GM18858 (cell line): ENCODE results near the gene WDR46.
A peak's percentile ranks its signal among the peaks of the same experiment; 100 is the strongest.
"Not testable (repeated sequence)": the region's sequence is repeated elsewhere in the genome, so short reads cannot be mapped to it uniquely, and the experiment has no call there.

Experiments used
- ATAC-seq: cut with Tn5 transposase; IDR thresholded peaks from one replicate; pipeline ENCODE4 v1.9.1; 2021; ENCODE audit not compliant: unreplicated experiment

The WDR46 gene

GRCh38 chr6:33271117-33271467, 17.9 kb downstream of the WDR46 start:
- peak; percentile 10 for ATAC-seq

GRCh38 chr6:33264015-33264414, 25.0 kb downstream of the WDR46 start:
- ATAC-seq, result no peak

GRCh38 chr6:33262490-33262889, 26.5 kb downstream of the WDR46 start:
- ATAC-seq, result not testable (repeated sequence)

GRCh38 chr6:33259032-33259431, 30.0 kb downstream of the WDR46 start:
- no peak for ATAC-seq

- ATAC-seq, result no peak
Observed at GRCh38 chr6:33254591-33254990, 34.4 kb downstream of the WDR46 start.

GRCh38 chr6:33252759-33253158, 36.3 kb downstream of the WDR46 start:
- ATAC-seq, result no peak

GRCh38 chr6:33251395-33252012, 37.5 kb downstream of the WDR46 start:
- no peak for ATAC-seq

- no peak for ATAC-seq
Observed at GRCh38 chr6:33250731-33251130, 38.3 kb downstream of the WDR46 start.

GRCh38 chr6:33249732-33250630, 39.1 kb downstream of the WDR46 start:
- ATAC-seq, result no peak

GRCh38 chr6:33248932-33249731, 39.9 kb downstream of the WDR46 start:
- ATAC-seq, result peak; percentile 74

GRCh38 chr6:33248643-33248931, 40.5 kb downstream of the WDR46 start:
- no peak for ATAC-seq

GRCh38 chr6:33247977-33248642, 40.9 kb downstream of the WDR46 start:
- ATAC-seq, result no peak

GRCh38 chr6:33243476-33243875, 45.6 kb downstream of the WDR46 start:
- ATAC-seq, result no peak

- ATAC-seq, result no peak
Observed at GRCh38 chr6:33241968-33242367, 47.1 kb downstream of the WDR46 start.

GRCh38 chr6:33237741-33238140, 51.3 kb downstream of the WDR46 start:
- ATAC-seq, result no peak

GRCh38 chr6:33236852-33237251, 52.2 kb downstream of the WDR46 start:
- no peak for ATAC-seq

- no peak for ATAC-seq
Observed at GRCh38 chr6:33236328-33236727, 52.7 kb downstream of the WDR46 start.

- ATAC-seq, result no peak
Observed at GRCh38 chr6:33235221-33235634, 53.8 kb downstream of the WDR46 start.
